GM19240 (cell line): ENCODE data around the gene RAB10.
"Not testable (repeated sequence)": the region's sequence is repeated elsewhere in the genome, so short reads cannot be mapped to it uniquely, and the experiment has no call there.

Experiments
- DNase-seq: peaks from one replicate; pipeline ENCODE4 v3.0.0; 2011; ENCODE audit warnings: low spot score; ENCODE audit not compliant: insufficient read length

Gene RAB10

DNA sequence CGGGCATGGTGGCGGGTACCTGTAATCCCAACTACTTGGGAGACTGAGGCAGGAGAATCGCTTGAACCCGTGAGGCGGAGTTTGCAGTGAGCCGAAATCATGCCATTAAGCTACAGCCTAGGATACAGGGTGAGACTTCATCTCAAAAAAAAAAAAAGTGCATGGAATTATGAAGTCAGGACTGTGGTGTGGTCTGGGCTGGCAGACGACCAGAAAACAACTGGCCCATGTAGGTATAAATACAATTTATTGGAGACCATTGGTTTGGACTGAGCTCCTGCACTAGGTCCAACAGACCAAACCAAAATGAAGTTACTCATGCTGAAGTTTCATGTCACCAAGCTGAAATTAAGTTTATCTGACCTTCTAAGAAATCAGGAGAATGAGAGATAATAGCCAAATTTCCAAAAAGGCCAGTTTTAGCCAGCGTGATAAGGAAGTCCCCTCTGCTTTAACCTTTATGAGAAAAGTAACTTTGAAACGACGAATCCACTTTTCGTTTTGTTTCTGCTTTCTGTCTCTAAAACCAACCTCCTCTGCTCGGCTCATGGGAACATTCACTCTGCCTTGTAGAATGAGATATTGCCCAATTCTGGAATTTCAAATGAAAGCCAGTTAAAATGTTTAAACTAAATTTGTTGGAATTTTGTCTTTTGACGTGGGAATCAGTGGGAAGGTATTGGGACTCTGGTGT lies 17.7 kb upstream of the RAB10 start:
- no peak for DNase-seq

DNA sequence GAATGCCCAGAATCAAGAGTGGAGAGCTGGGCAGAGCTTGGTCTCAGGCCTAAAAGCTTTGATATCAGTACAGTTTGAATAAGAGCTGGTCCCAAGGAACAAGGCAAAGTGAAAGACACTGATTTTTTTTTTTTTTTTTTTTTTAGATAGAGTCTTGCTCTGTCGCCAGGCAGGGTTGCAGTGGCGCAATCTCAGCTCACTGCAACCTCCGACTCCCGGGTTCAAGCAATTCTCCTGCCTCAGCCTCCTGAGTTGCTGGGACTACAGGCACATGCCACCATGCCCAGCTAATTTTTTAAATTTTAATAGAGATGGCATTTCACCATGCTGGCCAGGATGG lies 17.2 kb upstream of the RAB10 start:
- DNase-seq, result not testable (repeated sequence)

DNA sequence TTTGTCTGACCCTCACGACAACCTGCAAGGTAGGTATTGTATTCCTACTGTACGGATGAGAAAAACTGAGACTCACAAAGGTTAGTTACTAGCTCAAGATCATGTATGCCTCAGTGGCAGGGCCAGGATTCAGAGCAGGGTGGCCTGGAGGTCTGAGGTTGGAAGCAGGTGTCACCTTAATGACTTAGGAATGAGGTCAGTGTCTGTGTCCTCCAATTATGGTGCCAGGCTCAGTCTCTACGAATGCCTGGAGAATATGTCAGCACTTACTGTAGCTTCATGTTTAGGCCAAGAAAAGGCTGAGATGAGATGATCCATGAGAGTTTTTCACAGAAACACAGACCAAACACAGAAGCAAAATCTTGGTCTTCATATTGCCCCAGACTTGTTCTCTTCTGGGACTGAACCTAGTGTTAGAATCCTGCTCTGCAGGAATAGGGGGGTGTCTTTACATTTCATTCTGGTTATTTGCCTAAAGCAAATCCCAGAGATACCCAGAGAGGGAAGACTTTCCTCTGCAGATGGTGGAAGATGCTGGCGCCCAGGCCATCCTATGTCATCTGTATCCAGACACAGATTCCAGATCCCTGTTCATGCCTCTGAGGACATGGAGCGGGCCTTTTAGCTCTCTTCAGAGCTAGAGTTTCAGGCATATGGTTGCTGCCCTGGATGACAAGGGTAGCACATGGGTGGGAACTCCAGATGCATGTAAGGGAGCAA lies 16.3 kb upstream of the RAB10 start:
- DNase-seq, result no peak

DNA sequence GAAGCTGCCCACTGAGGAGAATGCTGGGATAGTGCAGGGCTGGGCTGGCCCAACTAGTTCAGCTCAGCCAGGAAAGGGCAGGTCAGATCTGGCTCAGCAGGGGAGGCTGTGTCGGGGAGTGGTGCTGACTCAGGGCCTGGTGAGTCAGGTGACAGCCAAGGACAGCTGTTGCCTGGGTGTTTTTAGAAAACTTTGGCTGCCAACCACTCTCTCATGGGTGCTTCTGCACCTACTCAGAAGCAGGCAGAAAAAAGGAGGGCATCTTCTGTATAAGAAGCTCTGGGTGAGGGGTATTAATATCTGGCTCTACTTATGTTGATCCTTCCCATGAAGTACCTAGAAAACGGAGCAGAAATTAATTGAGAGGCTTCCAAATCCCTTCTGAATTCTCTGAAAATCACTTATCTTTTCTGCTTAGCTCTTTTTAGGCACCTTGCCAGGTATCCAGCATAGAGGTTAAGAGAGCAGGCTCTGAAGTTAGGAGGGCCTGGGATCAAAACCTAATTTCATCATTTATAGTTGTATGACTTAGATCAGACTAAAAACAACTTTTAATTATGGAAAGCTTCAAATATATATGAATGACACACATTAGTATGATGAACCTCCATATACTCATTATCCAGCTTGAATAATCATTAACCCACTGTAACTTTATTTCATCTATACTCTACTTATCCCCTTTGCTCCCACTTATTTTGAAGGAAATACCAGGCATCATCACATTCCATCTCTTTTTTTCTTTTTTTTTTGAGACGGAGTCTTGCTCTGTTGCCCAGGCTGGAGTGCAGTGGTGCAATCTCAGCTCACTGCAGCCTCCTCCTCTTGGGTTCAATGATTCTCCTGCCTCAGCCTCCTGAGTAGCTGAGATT lies 15.5 kb upstream of the RAB10 start:
- DNase-seq, result no peak

DNA sequence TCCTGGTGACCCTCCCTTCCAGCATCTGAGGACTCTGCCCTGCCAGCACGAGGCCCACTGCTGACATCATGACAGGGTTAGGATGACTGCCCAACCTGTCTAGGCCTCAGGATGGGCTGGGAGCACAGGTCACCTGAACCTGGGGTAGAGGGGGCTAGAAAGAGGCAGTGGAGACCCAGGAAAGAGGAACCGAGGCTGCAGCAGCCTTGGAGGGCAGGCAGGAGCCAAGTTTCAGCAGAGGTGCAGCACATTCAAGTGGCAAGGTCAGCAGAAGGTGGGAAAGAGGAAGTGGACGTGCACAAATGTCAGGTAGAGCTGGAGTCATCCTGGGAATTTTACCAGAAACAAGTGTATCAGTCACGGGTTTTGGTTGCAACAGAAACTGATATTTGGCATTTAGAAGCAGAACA lies 13.6 kb upstream of the RAB10 start:
- no peak for DNase-seq

DNA sequence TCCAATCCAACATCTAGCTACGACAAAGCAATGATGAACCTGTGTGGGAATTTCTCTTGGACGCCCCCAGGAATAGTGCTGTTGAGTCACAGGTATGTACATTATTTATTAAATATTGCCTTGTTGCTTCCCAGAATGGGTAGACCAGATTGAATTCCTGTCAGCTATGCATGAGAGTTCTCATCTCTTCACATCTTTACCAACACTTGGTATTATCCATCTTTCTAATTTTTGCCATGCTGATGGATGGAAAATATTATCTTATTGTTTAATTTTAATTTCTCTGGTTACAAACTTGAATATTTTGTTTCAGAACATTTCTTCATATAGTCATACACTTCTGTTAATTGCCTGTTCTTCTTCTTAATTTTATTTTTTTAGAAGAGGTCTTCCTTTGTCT lies 9.6 kb upstream of the RAB10 start:
- DNase-seq, result no peak

DNA sequence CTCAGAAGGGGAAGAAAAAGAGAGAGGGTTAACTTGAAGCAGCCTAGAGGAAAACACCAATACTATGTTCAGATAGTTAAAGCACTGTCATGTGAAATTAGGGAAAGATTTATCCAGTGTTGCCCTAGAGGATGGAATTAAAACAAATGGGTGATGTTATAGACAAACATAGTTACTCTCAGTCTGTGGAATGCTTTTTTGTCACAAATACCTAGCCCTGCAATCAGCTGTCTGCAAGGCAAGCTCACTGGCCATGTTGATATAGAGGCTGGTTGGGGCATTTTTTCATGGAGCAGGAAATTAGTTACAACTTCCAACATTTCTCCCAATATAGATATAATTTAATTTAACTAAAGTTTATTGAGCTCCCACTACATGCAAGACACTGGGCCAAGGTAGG lies 8.4 kb upstream of the RAB10 start:
- no peak for DNase-seq

DNA sequence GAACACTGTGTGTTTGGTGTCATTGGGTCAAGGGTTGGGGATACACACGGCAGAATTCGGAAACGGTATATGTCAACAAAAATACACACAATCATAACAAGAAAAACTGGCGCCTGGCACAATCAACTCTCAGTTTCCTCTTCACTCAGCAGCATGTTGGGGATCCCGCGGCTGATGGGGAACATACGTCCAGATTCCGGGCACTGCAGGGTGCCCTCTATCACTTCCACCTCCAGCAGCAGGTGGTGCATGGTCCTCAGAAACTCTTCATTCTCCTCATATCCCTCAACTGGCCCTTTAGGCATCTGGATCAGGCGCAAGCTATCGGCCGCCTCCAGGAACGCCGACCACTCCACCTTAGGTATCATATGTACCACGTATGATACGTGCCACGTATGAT lies 5.8 kb upstream of the RAB10 start:
- DNase-seq, result not testable (repeated sequence)

DNA sequence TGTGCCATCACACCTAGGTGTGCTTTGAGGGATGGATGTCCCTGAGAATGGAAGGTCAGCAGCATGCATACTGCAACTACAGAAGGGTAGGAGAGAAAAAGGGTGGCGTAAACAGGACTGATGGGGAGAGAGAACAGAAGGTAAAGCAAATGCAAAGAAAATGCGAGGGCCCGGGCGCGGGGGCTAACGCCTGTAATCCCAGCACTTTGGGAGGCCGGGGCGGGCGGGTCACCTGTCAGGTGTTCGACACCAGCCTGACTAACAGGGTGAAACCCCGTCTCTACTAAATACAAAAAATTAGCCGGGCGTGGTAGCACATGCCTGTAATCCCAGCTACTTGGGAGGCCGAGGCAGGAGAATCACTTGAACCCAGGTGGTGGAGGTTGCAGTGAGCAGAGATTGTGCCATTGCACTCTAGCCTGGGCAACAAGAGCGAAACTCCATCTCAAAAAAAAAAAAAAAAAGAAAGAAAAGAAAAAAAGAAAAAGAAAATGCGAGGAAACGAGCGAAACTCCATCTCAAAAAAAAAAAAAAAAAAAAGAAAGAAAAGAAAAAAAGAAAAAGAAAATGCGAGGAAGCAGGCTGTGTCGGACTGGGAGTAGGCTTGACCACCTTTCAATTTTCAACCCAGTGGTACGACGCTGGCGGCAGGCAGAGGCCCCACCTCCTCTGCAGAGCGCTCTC lies 1.2 kb upstream of the RAB10 start:
- not testable (repeated sequence) for DNase-seq

DNA sequence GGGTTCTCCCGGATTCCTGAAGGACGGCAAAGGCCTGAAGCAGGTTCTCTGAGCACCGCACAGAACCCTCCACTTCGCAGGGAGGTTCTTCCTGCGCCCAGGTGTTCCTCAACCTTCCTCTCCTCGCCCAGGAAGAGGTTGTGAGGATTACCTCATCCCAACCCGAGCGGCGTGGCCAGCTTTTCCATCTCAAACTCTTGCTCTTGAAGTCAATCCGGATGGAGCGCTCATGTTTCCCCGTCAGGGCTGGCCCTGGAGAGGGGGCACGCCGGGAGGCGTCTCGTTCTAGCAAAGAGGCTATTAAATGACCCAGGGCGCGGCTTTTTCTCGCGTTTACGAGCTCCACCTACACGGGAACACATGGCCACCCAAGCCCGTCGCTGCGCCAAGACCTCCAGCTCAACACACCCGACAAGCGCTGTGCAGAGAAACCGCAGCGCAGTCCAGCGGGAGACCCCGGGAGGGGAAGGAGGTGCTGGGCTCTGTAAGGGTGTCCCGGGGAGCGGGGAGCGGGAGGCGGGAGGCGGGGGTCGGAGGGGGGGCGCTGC lies 540 bp upstream of the RAB10 start:
- peak; percentile 45 for DNase-seq

DNA sequence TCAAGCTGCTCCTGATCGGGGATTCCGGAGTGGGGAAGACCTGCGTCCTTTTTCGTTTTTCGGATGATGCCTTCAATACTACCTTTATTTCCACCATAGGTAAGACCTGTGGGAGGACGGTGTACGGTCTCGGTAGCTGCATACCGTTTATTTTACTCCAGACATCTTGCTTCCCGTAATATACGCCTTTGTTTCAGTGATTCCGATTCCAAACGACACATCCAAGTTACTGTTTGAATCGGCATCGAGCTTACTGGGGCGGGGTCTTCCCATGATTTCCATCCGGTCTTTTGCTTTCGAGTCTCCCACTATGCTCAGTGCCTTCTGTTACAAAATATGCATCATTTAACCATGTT lies 731 bp downstream of the RAB10 start:
- no peak for DNase-seq

DNA sequence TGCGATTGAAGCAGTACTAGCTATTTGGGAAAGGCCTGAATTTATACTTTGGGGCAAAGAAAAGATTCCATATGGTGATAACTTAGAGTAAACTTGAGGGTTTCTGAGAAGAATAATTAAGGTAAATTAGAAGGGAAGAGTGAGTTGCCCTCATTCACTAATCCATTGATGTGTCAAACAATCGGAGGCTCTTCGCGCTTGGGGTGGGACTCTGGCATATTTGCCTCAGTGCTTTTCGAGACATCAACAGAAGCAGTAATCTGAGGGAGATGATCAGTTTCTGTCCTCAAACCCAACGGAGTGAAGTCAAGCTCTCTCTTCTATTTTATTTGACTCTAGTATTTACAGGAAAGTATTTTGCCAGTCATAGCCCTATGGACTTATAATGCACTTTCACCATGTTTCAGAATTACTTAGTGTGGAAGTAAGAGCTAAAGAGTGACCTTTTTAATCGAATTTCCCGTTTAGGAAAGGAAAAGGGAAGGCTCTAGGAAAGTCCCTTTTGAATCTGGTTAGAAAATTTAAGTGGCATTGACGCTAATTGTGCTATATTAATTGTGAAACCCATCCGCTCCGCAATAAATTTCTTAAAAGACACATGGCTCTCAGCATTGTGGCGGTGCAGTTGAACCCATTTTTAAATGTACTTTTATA lies 1.3 kb downstream of the RAB10 start:
- no peak for DNase-seq

DNA sequence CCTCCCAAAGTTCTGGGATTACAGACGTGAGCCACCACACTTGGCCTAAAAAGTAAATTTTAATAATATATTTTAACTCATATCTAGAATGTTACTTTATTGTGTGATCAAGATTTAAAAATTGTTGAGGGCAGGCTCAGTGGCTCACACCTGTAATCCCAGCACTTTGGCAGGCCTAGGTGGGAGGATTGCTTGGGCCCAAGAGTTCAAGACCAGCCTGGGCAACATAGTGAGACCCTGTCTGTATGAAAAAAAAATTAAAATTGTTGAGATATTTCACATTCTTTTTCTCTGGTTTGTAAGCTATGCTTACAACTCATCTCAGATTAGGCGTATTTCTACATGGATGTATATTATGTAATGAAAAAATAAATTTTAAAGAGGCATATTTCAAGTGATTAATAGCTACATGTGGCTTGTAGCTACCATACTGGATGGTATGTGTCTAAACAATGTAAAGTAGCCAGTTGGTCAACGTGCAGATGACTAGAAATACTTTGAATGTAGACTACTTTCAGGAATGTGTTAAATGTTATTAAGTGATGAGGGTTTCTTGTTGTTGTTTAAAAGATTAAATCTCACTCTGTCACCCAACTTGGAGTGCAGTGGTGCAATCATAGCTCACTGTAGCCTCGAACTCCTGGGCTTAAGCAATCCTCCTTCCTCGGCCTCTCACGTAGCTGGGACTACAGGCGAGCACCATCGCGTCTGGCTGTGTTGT lies 5.9 kb downstream of the RAB10 start:
- DNase-seq, result no peak

DNA sequence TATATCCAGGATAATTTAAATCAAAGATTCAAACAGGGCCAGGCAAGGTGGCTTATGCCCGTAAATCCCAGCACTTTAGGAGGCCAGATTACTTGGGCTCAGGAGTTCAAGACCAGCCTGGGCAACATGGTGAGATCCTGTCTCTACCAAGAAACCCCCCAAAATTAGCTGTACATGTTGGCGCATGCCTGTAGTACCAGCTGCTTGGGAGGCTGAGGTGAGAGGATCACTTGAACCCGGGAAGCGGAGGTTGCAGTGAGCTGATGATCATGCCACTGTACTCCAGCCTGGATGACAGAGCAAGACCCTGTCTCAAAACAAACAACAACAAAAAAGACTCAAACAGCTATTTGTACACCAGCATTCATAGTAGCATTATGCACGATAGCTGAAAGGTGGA lies 9.2 kb downstream of the RAB10 start:
- no peak for DNase-seq

DNA sequence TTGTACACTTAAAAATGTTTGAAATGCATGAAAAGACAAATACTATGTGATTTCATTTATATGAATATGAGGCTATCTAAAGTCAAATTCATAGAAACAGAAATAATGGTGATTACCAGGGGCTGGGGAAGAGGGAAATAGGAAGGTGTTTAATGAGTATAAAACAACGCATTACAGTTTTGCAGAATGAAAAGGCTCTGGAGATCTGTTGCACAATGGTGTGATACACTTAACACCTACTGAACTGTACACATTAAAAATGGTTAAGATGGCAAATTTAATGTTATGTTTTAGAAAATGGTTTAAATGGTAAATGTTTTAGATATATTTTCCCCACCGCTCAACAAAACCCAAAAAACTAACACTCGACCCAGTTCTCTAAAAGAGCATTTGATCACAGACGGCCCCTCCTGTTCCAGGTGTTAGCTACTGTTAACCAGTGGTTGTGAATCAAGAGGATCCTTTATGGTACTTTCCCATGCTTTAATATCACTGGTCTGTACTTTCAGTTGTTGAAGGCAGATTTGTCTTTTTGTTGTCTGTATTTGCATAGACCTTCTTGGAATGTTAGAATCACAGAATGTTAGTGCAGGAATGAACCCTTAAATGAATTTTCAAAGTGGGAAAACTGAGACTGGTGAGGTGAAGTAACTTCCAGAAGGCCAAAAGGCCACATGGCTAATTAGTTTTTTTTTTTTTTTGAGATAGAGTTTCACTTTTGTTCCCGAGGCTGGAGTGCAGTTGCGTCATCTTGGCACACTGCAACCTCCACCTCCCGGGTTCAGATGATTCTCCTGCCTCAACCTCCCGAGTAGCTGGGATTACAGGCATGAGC lies 10.2 kb downstream of the RAB10 start:
- DNase-seq, result no peak

DNA sequence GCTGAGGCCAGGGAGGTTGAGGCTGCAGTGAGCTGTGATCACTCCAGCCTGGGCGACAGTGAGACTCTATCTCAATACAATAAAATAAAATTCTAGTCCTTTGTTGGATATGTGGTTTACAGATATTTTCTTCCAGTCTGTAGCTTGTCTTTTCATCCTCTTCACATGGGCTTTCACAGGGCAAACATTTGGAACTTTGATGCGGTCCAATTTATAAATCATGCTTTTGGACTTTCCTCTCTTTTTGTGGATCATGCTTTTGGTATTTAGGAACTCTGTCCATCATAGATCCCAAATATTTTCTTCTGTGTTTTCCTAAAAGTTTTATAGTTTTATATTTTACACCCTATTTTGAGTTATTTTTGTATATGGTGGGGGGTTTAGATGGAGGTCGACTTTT lies 14.9 kb downstream of the RAB10 start:
- no peak for DNase-seq

DNA sequence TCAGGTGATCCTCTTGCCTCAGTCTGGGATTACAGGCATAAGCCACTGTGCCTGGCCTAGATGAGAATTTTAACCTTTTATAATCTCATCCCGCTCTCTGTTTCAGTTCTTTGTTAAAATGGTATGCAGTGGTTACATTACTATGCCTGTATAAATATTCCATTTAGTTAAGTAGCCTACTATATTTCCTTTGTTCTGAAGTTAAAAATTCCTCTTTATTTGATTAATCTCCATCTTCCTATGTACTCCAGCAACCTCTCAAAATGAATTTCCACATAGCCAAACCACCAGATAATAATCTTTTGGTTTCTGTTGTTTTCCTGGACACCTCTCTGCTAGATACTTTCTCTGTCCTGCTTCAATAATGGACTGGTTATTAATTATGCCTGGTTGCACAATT lies 15.8 kb downstream of the RAB10 start:
- no peak for DNase-seq

DNA sequence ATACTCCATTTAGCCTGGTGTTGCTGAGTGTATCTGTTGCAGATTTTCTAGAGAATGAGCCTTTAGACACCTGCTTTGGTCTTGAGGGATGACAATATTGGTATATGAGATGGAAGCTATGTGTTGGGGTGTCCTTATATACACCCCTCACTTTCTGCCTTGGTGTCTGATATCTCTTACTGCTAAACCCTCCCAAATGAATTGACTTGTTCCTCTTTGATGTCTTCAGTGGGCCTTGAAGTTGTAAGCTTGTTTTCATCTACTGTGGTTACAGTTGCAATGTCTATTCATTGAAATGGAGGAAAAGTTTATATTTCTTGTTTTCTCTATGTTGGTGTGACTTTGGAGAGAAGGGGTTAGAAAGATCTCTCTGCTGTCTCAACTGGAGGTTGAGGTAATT lies 18.9 kb downstream of the RAB10 start:
- DNase-seq, result no peak

DNA sequence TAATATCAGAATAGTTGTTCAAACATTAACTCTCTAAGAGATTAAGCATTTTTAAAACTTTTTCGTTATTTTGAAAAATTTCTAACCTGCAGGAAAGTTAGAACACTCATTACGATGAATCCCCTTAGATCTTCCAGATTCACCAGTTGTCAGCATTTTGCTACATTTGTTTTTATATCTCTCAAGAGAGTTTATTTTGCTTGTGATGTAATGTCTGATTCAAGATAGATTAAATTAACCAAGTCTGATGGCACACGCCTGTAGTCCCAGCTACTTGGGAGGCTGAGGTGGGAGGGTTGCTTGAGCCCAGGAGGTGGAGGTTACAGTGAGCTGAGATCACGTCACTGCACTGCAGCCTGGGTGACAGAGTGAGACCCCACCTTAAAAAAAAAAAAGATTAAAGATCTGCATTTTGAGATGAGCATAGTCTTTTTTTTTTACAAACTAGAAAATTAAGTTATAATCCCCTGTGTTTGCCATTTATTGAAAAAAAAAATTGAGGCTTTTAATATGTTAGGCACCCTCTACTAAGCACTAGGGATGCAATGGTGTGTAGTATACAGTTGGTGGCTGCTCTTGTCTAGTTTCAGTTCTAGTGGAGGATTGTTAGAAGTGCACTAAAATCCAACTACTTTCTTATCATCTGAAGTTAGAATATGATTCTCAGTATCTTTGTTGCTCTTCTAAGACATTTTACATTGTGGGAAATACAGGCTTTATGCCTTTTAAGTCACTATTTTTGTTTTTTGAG lies 20.9 kb downstream of the RAB10 start:
- no peak for DNase-seq
